NCI-H2171 (cell line): Measurements from ENCODE around the gene TTLL11.
"Not testable (repeated sequence)": the region's sequence is repeated elsewhere in the genome, so short reads cannot be mapped to it uniquely, and the experiment has no call there.

ENCODE experiments used
- DNase-seq: peaks from one replicate; lab custom pipeline; 2025; lab: John Stamatoyannopoulos, UW

TTLL11 gene

DNA sequence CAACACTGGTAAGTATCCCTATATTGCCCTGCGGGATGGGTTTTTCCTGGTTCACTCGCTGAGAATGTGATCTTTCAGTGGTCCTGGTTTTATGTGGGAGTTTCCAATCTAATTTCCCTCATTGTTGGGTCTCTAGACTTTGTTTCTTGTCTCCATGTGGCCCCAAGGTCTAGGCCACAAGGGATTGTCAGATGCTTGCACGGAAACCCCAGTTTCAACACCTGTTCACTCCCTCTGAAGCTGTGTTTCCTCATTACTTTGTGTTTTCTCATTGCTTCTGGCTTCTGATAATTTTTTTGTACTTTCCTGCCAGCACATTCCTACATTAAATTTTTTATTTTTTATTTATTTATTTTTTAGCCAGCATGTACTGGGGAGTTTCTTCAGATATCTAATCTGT lies 191.5 kb downstream of the TTLL11 start:
- no peak for DNase-seq

DNA sequence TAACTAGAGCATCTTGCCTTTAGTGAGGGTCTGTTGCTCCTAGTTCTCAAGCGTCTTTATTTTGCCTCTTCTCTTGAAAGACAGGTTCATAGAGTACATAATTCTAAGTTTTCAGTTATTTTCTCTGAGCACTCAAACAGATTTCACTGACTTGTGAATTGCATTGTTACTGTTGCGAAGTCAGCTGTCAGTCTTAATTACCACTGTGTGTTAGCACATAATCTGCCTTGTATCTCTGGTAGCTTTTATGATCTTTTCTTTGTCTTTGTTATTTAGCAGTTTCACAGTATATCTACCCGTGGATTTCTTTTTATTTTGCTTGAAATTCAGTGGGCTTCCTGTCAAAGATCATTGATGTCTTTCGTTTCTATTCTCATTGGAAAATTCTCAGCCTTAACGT lies 192.9 kb downstream of the TTLL11 start:
- DNase-seq, result no peak

DNA sequence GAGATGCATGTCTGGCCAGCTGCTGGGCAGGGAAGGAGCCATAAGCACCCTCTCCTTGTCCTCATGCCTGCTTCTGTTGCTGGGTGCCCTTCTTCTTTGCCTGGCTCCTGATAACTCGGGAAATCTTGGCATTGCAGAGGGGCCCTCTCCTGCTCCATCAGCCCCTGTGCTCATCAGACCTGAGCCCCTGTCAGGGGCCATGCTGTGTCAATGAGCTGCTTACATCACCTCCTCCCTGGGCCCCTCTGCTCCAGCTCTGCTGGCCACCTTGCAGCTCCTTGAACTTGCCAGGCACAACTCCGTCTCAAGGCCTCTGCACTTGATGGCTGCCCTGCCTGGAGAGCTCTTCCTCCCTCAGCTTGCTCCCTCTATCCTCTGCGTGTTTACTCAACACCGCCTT lies 194.3 kb downstream of the TTLL11 start:
- DNase-seq, result no peak

DNA sequence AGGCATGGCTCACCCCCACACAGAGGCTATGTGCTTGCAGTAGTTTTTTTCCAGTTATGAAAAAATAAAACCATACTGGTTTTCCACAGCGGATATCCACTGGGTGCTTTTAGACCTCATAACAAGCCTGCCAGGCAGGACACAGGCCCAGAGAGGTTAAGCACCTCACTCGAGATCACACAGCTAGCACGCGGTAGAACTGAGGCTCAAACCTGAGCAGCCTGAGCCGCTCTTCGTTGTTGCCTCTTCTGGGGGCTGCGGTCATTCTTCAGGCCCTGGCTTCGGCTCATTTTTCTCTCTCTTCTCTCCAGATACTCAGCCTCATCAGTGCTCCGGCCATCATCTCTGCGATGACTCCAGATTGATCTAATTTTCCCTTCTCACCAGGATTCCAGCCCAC lies 196.0 kb downstream of the TTLL11 start:
- no peak for DNase-seq

DNA sequence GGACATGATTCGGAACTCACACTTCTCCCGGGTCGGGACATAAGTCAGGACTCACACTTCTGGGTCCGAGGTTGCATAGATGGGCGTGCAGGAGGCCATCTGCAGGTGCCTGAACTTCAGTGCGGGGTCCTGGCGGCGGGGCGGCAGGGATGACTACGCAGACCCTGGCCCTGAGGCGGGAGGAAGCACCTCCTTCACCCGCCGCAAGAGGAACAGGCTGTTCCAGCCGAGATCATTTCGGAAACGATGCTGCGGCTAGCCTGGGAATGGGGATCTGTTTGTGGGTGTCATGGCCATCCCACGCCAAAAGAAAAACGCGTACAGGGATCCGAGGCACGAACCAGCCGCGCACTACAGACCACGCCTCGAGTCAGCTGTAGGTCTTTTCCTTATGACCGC lies 196.6 kb downstream of the TTLL11 start:
- DNase-seq, result no peak

DNA sequence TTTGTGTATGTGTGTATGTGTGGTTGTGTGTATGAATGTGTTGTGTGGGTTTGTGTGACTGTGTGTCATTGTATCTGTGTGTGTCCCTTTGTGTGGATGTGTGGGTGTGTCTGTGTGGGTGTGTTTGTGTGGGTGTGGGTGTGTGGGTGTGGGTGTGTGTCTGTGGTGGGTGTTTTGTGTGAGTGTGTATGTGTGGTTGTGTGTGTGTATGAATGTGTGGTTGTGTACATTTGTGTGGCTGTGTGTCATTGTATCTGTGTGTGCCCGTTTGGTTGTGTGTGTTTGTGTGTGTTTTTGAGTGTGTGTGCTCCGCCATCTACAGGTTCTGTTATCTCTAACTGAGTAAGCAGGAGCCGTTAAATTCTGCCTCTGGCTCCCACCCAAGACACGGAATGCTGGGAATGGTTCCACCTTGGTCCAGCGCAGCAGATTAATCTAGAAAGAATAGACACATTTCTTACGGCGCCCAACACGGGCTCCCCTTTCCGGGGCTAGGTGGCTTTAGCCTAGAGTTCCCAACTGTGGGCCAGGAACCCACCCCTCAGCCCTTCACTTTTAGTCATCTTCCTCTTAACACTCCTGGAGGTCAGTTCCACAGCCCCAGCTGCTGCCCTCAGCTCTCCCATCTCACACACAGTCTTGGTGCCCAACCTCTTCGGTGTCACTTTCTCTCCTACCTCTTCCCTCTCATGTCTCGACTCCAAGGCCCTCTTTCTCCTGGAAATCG lies 197.1 kb downstream of the TTLL11 start:
- no peak for DNase-seq

DNA sequence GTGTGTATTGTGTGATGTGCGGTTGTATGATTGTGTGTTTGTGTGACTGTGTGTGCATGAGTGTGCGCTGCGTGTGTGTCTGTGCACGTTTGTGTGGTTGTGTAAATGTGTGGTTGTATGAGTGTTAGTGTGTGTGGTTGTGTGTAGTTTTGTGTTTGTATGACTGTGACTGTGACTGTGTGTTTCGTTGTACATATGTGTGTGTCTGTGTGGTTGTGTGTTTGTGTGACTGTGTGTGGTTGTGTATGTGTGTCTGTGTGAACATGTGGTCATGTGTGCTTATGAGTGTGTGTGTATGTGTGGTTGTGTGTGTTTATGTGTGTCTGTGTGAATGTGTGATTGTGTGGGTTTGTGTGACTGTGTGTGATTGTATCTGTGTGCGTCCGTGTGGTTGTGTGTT lies 197.8 kb downstream of the TTLL11 start:
- DNase-seq, result no peak

DNA sequence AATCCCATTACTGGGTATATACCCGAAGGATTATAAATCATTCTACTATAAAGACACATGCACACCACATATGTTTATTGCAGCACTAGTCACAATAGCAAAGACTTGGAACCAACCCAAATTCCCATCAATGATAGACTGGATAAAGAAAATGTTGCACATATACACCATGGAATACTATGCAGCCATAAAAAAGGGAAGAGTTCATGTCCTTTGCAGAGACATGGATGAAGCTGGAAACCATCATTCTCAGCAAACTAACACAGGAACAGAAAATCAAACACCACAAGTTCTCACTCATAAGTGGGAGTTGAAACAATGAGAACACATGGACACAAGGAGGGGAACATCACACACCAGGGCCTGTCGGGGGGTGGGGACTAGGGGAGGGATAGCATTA lies 198.7 kb downstream of the TTLL11 start:
- DNase-seq, result not testable (repeated sequence)

DNA sequence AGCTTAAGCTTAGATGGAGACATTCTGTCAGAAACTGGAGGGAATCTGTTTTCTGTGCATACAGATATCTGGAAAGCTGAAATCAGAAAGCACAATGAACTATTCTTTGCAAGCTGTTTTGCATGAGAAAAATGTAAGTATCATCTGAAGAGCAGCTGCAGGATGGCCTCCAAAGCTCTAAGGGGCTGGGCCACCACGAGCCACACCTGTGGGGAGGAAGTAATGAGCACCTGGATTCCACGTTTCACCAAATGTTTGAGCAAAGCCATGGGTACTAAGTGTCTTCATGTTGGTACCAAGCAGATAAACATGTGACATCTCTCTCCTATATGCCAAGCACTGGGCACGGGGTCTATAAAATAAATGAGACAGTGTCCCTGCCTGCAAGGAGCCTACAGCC lies 199.3 kb downstream of the TTLL11 start:
- no peak for DNase-seq

DNA sequence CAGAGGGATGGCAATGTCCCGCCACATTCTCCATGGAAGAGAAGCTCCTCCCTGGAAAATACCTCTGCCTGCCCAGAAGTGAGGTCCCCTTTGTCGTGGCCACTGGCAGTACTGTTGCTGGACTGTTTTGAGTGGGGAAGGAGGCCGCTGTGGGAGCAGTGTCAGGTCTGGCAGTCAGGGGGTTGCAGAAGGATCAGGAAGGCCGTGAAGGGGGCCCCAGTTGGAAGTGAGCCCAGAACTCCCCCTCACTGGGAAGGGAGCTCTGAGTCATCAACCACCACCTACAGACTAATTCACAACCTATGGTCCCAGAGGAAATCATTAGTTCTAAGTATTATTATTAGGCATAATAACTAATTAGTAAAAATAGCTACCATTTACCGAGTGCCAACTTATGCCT lies 200.4 kb downstream of the TTLL11 start:
- DNase-seq, result no peak

DNA sequence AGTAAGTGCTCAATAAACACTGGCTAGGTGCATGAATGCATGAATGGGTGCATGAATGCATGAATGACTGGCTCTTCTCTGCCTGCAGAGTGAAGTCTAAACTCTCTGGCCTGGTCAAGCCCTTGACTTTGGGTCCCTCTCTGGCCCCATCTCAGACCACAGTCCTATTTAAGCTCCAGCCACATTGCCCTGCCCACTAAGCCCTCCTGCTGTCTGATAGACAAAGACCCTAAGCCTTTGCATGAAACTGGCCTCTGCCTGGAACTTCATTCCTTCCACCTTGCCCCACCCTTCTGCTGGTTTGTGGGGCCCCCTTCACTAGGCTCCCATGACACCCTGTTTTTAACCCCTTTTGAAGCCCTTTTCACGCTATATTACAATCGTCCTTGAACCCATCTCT lies 202.4 kb downstream of the TTLL11 start:
- no peak for DNase-seq

DNA sequence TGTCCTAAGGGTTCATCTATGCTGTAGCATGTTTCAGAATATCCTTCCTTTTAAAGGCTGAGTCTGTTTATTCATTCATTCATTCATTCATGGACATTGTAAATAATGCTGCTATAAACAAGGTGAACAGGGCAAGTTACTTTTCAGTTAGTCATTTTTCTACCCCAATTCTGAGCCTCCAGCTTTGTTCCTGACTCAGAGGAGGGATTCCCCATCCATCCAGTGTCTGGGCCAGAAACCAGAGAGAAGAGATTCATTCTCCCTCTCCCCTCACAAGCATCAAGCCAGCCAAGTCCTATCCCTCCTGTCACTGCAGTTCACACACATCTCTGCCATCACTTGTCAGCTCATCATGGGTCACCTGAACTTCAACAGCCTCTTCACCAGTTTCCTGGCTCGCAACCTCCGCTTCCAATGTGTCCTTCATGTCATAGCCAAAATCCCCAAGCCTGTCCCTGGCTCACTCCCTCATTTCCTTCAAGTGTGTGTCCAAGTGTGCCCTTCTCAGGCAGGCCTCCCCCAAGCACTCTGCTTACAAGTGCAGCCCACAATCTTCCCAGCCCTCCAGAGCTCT lies 203.0 kb downstream of the TTLL11 start:
- no peak for DNase-seq

DNA sequence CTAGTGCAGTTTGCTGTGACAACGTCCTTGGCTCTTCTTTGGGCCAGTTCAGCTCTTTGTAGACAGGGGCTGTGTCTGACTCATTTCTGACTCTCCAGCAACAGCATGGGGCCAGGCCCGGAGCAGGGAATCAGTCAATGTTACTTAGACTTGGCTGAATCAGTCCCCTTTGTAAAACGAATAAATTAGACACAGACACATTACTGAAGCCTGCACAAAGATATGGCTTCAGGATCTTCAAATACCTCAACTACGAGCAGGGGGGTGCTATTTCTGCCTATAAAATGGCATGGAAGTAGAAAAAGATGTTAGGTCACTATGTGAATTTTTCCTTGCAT lies 204.7 kb downstream of the TTLL11 start:
- DNase-seq, result no peak

DNA sequence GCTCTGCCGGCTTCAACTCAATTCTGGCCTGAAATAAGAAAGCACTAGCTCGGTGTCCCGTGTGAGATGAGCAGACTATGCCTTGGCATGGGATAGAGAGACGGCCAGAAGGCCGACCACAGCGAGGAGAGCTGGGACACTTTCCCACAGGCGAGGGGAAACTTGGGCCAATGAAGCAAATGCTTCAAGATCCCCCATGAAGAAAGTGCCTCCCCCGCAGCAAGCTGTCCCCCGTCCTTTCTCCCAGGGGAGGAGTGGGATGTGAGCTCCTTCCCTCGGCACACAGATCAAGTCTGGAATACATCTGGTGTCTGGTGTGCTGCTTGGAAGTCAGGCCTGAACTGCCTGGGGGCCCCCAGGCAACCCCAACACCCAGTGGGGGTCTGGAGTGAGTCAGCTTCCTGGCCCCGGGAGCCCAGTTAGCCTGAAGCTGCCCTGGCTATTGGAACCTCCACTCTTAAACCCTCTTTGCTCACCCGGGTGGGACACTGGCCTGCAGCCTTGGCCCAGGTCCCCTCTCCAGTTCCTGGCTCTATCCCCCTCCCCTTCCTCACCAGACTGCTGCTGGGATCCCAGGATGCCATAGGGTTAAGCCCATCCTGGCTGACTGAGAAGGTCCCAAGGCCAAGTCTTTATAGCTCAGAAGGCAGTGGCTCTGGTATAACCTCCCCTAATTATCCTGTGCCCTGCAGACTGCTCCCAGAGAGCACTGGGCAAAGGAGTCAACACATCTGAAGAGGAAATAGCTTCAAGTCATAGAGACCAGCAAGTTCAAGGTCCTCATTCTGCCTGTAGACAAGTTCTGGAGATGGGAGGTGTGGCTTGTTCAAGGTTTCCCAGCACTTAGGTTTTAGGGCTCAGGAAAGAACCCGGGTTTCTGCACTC lies 205.3 kb downstream of the TTLL11 start:
- DNase-seq, result no peak

DNA sequence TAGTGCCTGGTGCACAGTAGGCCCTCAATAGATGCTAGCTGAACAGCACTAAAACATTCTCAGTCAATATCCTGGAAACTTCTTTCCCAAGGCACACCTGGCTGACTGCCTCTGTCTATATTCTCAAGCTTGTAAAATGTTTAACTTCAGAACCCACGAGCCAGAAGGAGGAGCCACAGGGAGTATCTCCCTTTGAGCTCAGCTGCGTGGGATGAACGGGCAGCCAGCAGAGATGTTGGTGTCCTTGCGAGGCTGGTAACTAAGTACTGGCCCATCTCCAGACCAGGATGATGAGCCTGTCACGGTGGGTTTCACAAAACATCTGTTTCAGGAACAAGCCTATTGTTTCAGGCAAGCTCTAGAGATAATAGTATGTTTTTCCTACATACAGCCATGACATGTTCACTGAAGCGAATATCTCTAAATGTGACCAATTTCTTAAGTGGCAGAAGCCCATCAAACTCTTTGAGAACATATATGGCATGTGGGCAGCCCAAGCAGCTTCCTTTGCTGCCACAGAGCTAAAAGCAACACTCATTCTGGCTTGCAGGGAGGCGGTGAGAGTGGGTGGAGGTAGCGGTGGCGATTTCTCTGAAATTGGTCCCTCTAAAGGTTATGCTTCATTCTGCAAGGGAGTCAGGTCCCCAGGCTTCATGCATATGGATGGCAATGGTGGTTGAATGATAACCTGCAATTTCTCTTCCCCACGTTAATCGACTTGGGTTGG lies 206.2 kb downstream of the TTLL11 start:
- DNase-seq, result no peak

DNA sequence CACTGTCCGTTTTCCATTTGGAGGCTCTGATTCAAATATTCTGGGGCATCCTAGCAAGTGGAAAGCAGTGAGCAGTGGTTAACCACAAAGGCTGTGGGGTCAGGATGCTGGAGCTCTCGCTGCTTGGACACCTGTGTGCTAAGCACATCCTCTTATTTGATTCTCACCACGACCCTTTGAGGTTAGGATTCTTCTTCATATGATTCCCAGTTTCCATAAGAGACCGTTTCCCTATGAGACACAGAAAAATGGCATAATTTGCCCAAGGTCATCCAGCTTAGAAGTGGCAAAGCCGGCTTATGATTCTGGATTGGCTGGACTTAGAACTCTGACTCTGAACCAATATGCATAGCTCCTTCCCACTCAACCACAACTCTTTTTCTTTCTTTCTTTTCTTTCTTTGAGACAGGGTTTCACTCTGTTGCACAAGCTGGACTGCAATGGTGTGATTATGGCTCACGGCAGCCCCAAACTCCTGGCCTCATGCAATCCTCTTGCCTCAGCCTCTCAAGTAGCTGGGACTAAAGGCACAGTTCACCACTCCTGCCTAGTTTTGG lies 207.7 kb downstream of the TTLL11 start:
- no peak for DNase-seq

DNA sequence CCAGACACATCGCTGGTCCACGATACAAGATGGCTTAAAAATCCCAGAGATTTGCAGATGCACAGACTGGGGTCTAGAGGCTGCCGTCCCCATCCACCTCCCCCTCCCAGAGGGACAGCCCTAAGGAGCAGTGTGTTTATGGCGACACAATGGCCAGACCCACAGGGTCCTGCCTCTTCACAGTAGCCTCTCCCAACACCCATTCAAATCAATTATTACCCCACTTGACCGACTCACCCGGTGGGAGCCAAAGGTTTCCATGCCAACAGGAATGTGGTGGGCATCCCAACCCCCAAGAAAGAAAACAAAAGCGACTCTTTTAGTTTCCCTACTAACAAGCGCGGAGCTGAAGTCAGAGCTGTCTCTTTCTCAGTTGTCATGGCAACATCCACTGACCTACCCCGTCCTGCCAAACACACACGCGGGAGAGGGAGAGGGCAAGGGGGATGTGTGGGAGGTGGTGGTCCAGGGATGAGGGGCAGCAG lies 209.0 kb downstream of the TTLL11 start:
- no peak for DNase-seq

DNA sequence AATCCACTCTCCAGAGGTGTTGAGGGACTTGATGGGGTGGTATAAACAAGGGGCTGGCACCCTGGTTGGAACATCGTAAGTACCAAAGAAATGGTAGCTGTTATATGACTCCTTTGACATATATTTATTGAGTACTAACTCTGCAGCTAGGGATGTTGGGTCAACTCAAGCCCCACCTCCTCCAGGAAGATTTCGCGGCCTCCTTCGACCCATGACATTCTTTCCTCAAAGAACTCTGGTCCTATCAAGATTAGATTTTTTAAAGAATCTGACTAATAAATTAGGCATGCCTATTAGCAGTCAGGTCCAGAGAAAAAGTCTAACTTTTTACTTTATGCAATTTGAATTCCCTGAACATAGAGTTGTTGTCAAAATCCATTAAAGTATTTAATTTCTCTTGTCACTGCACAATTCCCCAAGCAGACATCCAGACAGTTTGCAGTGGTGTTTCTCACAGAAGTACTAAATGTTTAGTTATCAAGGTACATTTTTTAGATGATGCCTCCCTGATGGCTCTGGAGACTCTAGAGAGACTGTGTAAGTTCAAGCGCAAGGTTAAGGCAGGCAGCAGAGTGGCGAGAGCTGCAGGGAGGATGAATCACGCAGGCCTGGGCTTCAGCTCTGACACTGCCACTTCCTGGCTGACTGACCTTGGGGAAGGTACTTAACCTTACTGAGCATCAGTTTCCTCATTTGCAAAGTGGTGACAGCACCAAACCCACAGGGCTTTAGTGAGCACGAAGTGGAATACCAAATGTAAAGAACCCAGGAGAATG lies 209.6 kb downstream of the TTLL11 start:
- no peak for DNase-seq

DNA sequence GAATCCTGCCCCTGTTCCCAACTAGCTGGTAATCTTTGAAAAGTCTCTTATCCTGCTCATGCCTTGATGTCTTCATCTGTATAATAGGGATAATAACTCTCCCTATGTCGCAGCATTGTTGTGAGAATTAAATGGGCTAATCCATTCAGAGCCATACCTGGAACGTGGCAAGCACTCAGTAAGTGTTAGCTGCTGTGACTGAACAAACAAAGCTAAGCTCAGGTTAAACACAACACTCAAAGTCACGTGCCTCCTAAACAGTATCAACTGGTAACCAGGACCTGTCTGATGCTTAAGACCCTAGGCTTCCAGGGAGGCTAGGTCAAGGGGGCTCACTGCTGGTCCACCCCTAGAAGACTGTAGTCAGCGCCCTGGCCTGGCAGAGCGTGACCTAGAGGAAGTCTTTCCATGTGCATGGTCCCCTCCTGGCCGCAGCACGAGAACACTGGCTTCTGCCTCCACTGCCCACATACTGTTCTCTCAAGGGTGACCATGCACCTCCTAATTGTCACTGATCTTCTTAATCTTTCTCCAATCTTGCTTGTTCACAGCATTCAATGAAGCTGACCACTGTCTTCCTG lies 211.1 kb downstream of the TTLL11 start:
- DNase-seq, result no peak

DNA sequence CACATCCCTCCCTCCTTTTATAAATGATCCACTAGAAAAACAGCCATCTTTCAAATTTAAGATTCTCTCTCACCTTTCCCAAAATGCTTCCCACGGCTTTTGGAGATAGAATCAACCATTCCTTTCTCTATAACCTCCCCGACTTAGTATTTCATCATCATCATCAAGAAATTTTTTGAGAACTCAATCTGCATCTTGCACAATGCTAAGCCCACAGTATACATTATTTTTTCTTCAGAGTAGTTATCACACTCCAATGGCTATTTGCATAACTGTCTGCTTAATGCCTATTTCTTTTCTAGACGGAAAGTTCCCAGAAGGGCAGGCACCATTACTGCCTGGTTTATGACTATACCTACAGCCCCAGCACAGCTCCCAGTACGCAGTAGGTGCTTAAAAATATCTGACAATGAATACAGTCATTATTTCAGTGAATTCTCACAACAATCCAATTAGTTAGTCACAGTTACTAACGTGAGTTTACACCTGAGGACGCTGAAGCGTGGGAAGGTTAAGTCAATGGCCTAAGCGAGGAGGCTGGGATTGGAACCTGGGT lies 212.7 kb downstream of the TTLL11 start:
- DNase-seq, result no peak
